ENCODE results near the gene FBL. TPM values are rescaled to one million over a fixed set of nuclear protein-coding genes. Genes with fewer than 3 reads are reported as not detected.

FBL gene
- total RNA-seq, 1 experiment from 2014 or later = 576 TPM

GRCh38 chr19:39788244-39788643 is 57.9 kb downstream of the FBL start:
- no peak for ATAC-seq
- no peaks in the 10 kb centered on the region for H3K36me3 Mint-ChIP-seq
- POLR2A ChIA-PET = no interaction called here
- H3K9me3 Mint-ChIP-seq = peaks cover 9% of the 10 kb centered on the region
- H3K4me1 Mint-ChIP-seq = peaks cover 4% of the 10 kb centered on the region
- no peak overlapping the region for H3K4me3 Mint-ChIP-seq
- H3K27me3 Mint-ChIP-seq (ENCODE audit: low read depth) = peaks cover 24% of the 10 kb centered on the region
- no peak for DNase-seq (ENCODE audit: low spot score)
- CTCF ChIA-PET = interaction anchor here (0.8 to 1.2 kb wide), 3 partner anchors 13 to 237 kb away, joined by 3 to 4 read pairs (median 3); no protein-coding TSS in a partner anchor
- H3K27ac Mint-ChIP-seq = no peak overlapping the region
- TF ChIP-seq FOXK1 (CRISPR knock-in tag; IDR thresholded peaks at IDR 0.05) (no peak), IRF1 (CRISPR knock-in tag; IDR thresholded peaks at IDR 0.05) (no peak), STAT6 (CRISPR knock-in tag; conservative IDR thresholded peaks at IDR 0.05; ENCODE audit: low read depth) (no peak), NFATC4 (CRISPR knock-in tag; IDR thresholded peaks at IDR 0.05) (no peak), KAT7 (CRISPR knock-in tag; IDR thresholded peaks at IDR 0.05; ENCODE audit: borderline replicate concordance) (no peak), CREB1 (CRISPR knock-in tag; IDR thresholded peaks at IDR 0.05) (no peak), HMGA2 (CRISPR knock-in tag; IDR thresholded peaks at IDR 0.05) (no peak), ELF4 (CRISPR knock-in tag; IDR thresholded peaks at IDR 0.05; ENCODE audit: low read depth) (no peak), ZNF232 (CRISPR knock-in tag; IDR thresholded peaks at IDR 0.05) (no peak), EMX1 (CRISPR knock-in tag; IDR thresholded peaks at IDR 0.05) (no peak), ZNF317 (CRISPR knock-in tag; IDR thresholded peaks at IDR 0.05; ENCODE audit: borderline replicate concordance, low read depth) (no peak), TCF7 (CRISPR knock-in tag; IDR thresholded peaks at IDR 0.05; ENCODE audit: low read depth) (no peak), ATF1 (CRISPR knock-in tag; IDR thresholded peaks at IDR 0.05) (no peak)
- TF ChIP-seq, protein P1, sequence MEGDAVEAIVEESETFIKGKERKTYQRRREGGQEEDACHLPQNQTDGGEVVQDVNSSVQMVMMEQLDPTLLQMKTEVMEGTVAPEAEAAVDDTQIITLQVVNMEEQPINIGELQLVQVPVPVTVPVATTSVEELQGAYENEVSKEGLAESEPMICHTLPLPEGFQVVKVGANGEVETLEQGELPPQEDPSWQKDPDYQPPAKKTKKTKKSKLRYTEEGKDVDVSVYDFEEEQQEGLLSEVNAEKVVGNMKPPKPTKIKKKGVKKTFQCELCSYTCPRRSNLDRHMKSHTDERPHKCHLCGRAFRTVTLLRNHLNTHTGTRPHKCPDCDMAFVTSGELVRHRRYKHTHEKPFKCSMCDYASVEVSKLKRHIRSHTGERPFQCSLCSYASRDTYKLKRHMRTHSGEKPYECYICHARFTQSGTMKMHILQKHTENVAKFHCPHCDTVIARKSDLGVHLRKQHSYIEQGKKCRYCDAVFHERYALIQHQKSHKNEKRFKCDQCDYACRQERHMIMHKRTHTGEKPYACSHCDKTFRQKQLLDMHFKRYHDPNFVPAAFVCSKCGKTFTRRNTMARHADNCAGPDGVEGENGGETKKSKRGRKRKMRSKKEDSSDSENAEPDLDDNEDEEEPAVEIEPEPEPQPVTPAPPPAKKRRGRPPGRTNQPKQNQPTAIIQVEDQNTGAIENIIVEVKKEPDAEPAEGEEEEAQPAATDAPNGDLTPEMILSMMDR (IDR thresholded peaks at IDR 0.05) = no peak

Small RNAs within 50 kb of the gene (microRNA-seq; reads per million reads assigned to microRNA genes)
- gene MIR6719 (ENCODE audit: borderline number of aligned reads) = not detected

Other genes with a start within 250 kb of the FBL start
- not detected in 3 replicates for gene LGALS13, start 243.9 kb downstream of the FBL start, total RNA-seq (2021)
- gene LGALS16, start 190.5 kb downstream of the FBL start, total RNA-seq (2021) = not detected in 3 replicates
- not detected in 3 replicates for gene LGALS14, start 141.9 kb downstream of the FBL start, total RNA-seq (2021)
- gene CLC, start 108.3 kb downstream of the FBL start, total RNA-seq (2021) = not detected in 3 replicates
- gene LEUTX, start 67.5 kb downstream of the FBL start, total RNA-seq (2021) = not detected in 3 replicates
- 12.2 to 14.0 TPM (median 13.2 TPM) in 3 replicates for gene DYRK1B, start 12.2 kb downstream of the FBL start, total RNA-seq (2021)
- gene FCGBP, start 88.3 kb upstream of the FBL start, total RNA-seq (2021) = 2.8 to 4.4 TPM (median 3.5 TPM) in 3 replicates
- 96.7 to 105 TPM (median 97.2 TPM) in 3 replicates for gene PSMC4, start 124.8 kb upstream of the FBL start, total RNA-seq (2021)
- 1.1 to 2.1 TPM (median 1.1 TPM) in 3 replicates for gene ZNF546, start 150.7 kb upstream of the FBL start, total RNA-seq (2021)
- 21.1 to 23.7 TPM (median 22.9 TPM) in 3 replicates for gene ZNF780B, start 209.9 kb upstream of the FBL start, total RNA-seq (2021)
- 14.5 to 20.5 TPM (median 15.9 TPM) in 3 replicates for gene ZNF780A, start 244.6 kb upstream of the FBL start, total RNA-seq (2021)